GM23248 (cell line): ENCODE data around the gene TMEM91. TPM values are rescaled to one million over a fixed set of nuclear protein-coding genes. Genes with fewer than 3 reads are reported as not detected.

Source experiments
- DNase-seq: peaks from one replicate; pipeline ENCODE4 v3.0.0-alpha.2; 2015
- H2AFZ ChIP-seq: fragments of 200-600 bp; sonication (generic); 2 replicates; pipeline ENCODE4 v1.6.1; 2016; ENCODE audit warnings: antibody characterized with exemption
- H3F3A ChIP-seq: fragments of 200-600 bp; sonication (generic); 2 replicates; pipeline ENCODE4 v1.6.1; 2016; ENCODE audit warnings: mild to moderate bottlenecking, antibody characterized with exemption, mixed run types; ENCODE audit not compliant: insufficient read depth
- H3K27ac ChIP-seq: fragments of 200-600 bp; sonication (generic); 2 replicates; pipeline ENCODE4 v1.5.1; 2016; ENCODE audit warnings: mild to moderate bottlenecking
- H3K27me3 ChIP-seq: fragments of 200-600 bp; sonication (generic); replicated peaks from 2 replicates; pipeline ENCODE4 v1.6.1; 2016; ENCODE audit warnings: mild to moderate bottlenecking; ENCODE audit not compliant: insufficient read depth
- H3K36me3 ChIP-seq: fragments of 200-600 bp; sonication (generic); 2 replicates; pipeline ENCODE4 v1.6.1; 2016; ENCODE audit warnings: low read depth, mild to moderate bottlenecking
- H3K4me1 ChIP-seq: fragments of 200-600 bp; sonication (generic); 2 replicates; pipeline ENCODE4 v1.6.1; 2016; ENCODE audit warnings: mild to moderate bottlenecking; ENCODE audit not compliant: insufficient read depth
- H3K4me2 ChIP-seq: fragments of 200-600 bp; sonication (generic); one replicate; pipeline ENCODE4 v1.6.1; 2016; ENCODE audit warnings: mild to moderate bottlenecking; ENCODE audit not compliant: unreplicated experiment
- H3K4me3 ChIP-seq: fragments of 200-600 bp; sonication (generic); 2 replicates; pipeline ENCODE4 v1.5.1; 2016; ENCODE audit warnings: mild to moderate bottlenecking
- H3K79me2 ChIP-seq: fragments of 200-600 bp; sonication (generic); 2 replicates; pipeline ENCODE4 v1.6.1; 2016; ENCODE audit warnings: mild to moderate bottlenecking; ENCODE audit not compliant: insufficient read depth
- H3K9ac ChIP-seq: fragments of 200-600 bp; sonication (generic); 2 replicates; pipeline ENCODE4 v1.6.1; 2016; ENCODE audit warnings: mild to moderate bottlenecking
- H3K9me2 ChIP-seq: fragments of 200-600 bp; sonication (generic); 2 replicates; pipeline ENCODE4 v1.6.1; 2016; ENCODE audit warnings: mixed run types, mild to moderate bottlenecking, moderate library complexity; ENCODE audit not compliant: insufficient read depth
- H3K9me3 ChIP-seq: fragments of 200-600 bp; sonication (generic); one replicate; pipeline ENCODE4 v1.6.1; 2017; ENCODE audit warnings: low read depth
- H4K20me1 ChIP-seq: fragments of 200-600 bp; sonication (generic); 2 replicates; pipeline ENCODE4 v1.6.0; 2016; ENCODE audit not compliant: insufficient read depth
- EZH2 ChIP-seq: fragments of 200-600 bp; sonication (generic); IDR thresholded peaks from 2 replicates; pipeline ENCODE4 v1.6.1; 2018; ENCODE audit warnings: antibody characterized with exemption, mild to moderate bottlenecking; ENCODE audit not compliant: insufficient read depth, poor library complexity, severe bottlenecking
- EZH2phosphoT487 ChIP-seq: fragments of 200-600 bp; sonication (generic); IDR thresholded peaks from 2 replicates; pipeline ENCODE4 v1.6.1; 2018; ENCODE audit warnings: antibody characterized with exemption, moderate library complexity, mild to moderate bottlenecking, low read depth; ENCODE audit not compliant: insufficient read depth
- WGBS, 2 experiments: methylation state at CpG; one replicate each; pipeline ENCODE4 v1.1.6; 2015 to 2017; ENCODE audit warnings: low lambda C conversion rate in 2 of 2, low coverage in 1 of 2; ENCODE audit errors: missing lambda C conversion rate in 2 of 2; 5-methylcytosine and 5-hydroxymethylcytosine counted together
- in situ Hi-C: fragments of 300-500 bp; cut with MboI; formaldehyde crosslinking; loops from 2 replicates; pipeline ENCODE4 v1.15.0; 2020
- polyA plus RNA-seq: library from polyadenylated mRNA; unstranded; fragments of >200 nt; fragmentation: Nextera tagmentation; extraction: Ambion mirVana; gene quantifications from 2 replicates; pipeline ENCODE4 v1.2.1, GENCODE V29; 2016
- total RNA-seq: library from RNA; depleted of rRNA; stranded (reverse); fragments of >200 nt; shearing (Covaris generic); gene quantifications from 2 replicates; pipeline ENCODE4 v1.2.3, GENCODE V29; 2014

Gene TMEM91
- total and polyA plus RNA-seq, 2 experiments from 2014 or later = 5.3 to 6.6 TPM

DNA sequence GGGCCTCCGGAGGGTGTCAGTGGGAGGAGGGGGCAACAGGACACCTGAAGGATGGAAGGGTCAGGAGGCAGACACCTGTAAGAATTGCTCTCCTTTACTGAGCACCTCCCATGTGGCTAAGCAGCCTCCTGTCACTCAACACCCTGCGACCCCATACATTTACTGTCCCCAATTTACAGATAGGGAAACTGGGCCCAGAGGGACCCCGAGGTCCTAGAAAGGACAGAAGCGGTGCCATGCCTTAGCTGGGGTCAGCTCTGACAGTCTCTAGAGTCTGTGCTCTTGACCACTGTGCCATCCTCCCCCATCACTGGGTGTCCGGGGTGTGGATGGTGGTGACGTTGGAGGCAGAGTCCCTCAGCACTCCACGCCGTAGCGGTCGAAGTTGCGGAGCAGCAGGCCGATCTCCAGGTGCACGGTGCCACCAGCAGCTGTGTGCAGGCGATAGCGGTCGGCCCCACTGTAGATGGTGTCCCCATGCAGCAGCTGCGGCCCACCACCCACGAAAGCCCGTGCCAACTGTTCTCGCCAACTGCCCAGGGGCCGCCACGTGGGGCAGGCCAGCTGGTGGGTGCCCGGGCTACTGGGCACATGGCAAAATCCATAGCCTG, 21.9 kb upstream of the TMEM91 start:
- Histone ChIP-seq H3K79me2 (peaks cover 40% of the 10 kb centered on the region), H4K20me1 (no peaks in the 10 kb centered on the region), H3K9ac (peak overlapping the region; percentile 87), H3F3A (no peaks in the 10 kb centered on the region), H3K9me2 (no peaks in the 10 kb centered on the region), H2AFZ (no peak overlapping the region), H3K27ac (peak overlapping the region; percentile 66; the same call in 1 of the 2 replicates), H3K9me3 (no peaks in the 10 kb centered on the region), H3K36me3 (no peaks in the 10 kb centered on the region), H3K4me1 (peaks cover 8% of the 10 kb centered on the region; the same call in 1 of the 2 replicates), H3K4me2 (peak overlapping the region; percentile 25), H3K27me3 (no peaks in the 10 kb centered on the region), H3K4me3 (peak overlapping the region; percentile 95)
- in situ Hi-C loops = no loop called here
- 89 to 90% methylated on average over 14 to 23 of the region's 23 CpGs for WGBS, 2 experiments
- TF ChIP-seq EZH2phosphoT487 = no peak
- TF ChIP-seq EZH2 = no peak
- DNase-seq = no peak

DNA sequence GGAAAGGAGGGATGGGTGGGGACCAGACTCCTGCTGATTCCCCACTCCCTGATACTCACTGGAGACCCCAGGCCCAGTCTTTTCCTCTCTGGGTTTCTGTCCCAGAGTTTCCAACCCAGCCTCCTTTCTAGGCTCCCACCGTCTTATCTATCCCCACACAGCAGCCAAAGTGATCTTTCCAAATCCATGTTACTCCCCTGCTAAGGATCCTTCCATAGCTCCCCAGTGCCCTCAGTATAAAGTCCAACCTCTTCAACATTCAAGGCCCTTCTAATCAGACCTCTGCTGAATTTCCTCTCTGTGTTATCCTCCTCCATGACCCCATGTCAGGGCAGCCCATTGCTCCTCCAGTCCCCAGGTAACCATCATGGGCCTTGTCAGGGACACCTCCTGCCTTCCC, 21.3 kb upstream of the TMEM91 start:
- Histone ChIP-seq H3K36me3 (no peaks in the 10 kb centered on the region), H3K27ac (no peak overlapping the region), H3K4me2 (no peak overlapping the region), H3K79me2 (peaks cover 34% of the 10 kb centered on the region), H3K9ac (no peak overlapping the region), H2AFZ (no peak overlapping the region), H4K20me1 (no peaks in the 10 kb centered on the region), H3K4me1 (peaks cover 6% of the 10 kb centered on the region; the same call in 1 of the 2 replicates), H3K9me3 (no peaks in the 10 kb centered on the region), H3K27me3 (no peaks in the 10 kb centered on the region), H3K4me3 (no peak overlapping the region), H3F3A (no peaks in the 10 kb centered on the region), H3K9me2 (no peaks in the 10 kb centered on the region)
- in situ Hi-C loops = no loop called here
- no peak for DNase-seq
- WGBS, 2 experiments = 96 to 100% methylated on average over 1 of the region's 1 CpG
- TF ChIP-seq EZH2phosphoT487 (no peak), EZH2 (no peak)

DNA sequence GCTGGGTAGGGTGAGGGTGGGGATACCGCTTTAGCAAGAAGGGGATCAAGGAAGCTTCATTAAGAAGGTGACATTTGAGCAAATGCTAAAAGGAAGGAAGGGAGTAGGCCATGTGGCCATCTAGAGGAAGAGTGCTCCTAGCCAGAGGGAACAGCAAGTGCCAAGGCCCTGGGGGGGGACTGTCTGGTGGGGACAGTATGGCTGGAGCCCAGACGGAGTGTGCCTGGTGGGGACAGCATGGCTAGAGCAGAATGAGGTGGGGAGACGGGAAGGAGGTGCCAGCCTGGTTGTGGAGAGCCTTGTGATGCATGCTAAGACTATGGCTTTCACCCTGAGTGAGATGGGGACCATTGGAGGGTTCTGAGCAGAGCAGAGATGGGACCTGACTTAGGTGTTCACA, 20.5 kb upstream of the TMEM91 start:
- in situ Hi-C loops = no loop called here
- Histone ChIP-seq H3K9ac (no peak overlapping the region), H3F3A (no peaks in the 10 kb centered on the region; the same call in 1 of the 2 replicates), H3K4me2 (no peak overlapping the region), H3K4me1 (no peaks in the 10 kb centered on the region; the same call in 1 of the 2 replicates), H3K27me3 (no peaks in the 10 kb centered on the region), H2AFZ (no peak overlapping the region), H3K36me3 (no peaks in the 10 kb centered on the region), H3K9me3 (no peaks in the 10 kb centered on the region), H3K9me2 (no peaks in the 10 kb centered on the region), H3K4me3 (no peak overlapping the region), H3K79me2 (peaks cover 26% of the 10 kb centered on the region), H4K20me1 (no peaks in the 10 kb centered on the region), H3K27ac (no peak overlapping the region)
- WGBS, 2 experiments = 61 to 68% methylated on average over 3 of the region's 3 CpGs
- no peak for DNase-seq
- TF ChIP-seq EZH2phosphoT487 (no peak), EZH2 (no peak)

DNA sequence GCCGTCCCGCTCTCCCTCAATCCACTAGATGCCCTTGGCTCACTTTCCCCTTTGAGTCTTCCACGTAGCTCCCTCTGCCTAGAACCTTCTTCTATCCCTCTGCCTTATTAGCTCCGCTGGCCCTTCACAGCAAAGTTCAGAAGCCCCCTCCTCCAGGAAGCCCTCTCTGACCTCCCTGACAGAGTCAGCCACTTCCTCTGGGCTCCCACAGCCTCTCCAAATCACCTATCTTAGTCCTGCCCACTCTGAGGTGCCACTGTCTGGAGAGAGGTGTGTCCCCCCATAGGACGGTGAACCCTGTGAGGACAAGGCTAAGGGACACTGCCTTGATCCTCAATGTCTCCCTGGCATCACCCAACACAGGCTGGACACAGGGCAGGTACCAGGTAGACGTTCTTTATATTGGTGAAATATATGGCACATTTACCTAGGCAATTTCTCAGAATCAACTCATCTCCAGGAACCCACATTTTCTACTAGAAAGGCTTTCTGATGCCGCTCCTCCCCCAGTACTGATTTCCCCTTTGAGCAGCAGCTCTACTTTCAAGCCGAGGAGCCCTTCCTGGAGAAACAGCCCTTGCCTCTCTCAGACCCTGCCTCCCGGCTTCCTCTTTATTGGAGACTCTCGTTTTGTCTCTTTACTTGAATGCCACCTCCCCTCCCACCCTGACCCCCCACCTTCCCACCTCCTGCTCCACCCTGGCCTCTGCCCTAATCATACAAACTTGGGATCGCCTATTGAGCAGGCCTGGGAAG, 19.2 kb upstream of the TMEM91 start:
- 88% methylated on average over 10 to 11 of the region's 11 CpGs for WGBS, 2 experiments

More for the DNA sequence above, 19.2 kb upstream of the TMEM91 start:
- no peak overlapping the region for H3K9ac ChIP-seq
- H3K36me3 ChIP-seq = no peaks in the 10 kb centered on the region
- H3K27ac ChIP-seq = no peak overlapping the region
- H3K4me2 ChIP-seq = no peak overlapping the region
- no peaks in the 10 kb centered on the region for H3K9me2 ChIP-seq
- H3K4me3 ChIP-seq = no peak overlapping the region
- no peak overlapping the region for H2AFZ ChIP-seq
- no peaks in the 10 kb centered on the region for H3K27me3 ChIP-seq
- in situ Hi-C loops = no loop called here
- no peaks in the 10 kb centered on the region; the same call in 1 of the 2 replicates for H3F3A ChIP-seq
- no peaks in the 10 kb centered on the region for H3K9me3 ChIP-seq
- no peak for TF ChIP-seq EZH2
- no peak for TF ChIP-seq EZH2phosphoT487
- H4K20me1 ChIP-seq = no peaks in the 10 kb centered on the region
- peaks cover 12% of the 10 kb centered on the region for H3K79me2 ChIP-seq
- DNase-seq = no peak
- no peaks in the 10 kb centered on the region for H3K4me1 ChIP-seq
